CD4-positive, alpha-beta T cell treated with Interleukin-6 at 100 ng/mL for 8 hours (primary cell): ENCODE data around the gene CDH4.

ENCODE experiments used
- DNase-seq: peaks from one replicate; pipeline ENCODE4 v3.0.0-alpha.2; 2020; ENCODE audit warnings: mixed read lengths, low spot score

CDH4 gene

GRCh38 chr20:61251529-61252393, at the start of gene CDH4:
Gene CDH4, plus strand, starts transcription at chr20:61252261.
- no peak for DNase-seq

- no peak for DNase-seq
Observed at GRCh38 chr20:61203320-61203719, 48.7 kb upstream of the CDH4 start.

GRCh38 chr20:61204206-61204605, 47.9 kb upstream of the CDH4 start:
- DNase-seq, result no peak

GRCh38 chr20:61205769-61206168, 46.3 kb upstream of the CDH4 start:
- DNase-seq, result no peak

GRCh38 chr20:61210862-61211261, 41.2 kb upstream of the CDH4 start:
- DNase-seq, result no peak

GRCh38 chr20:61217848-61218247, 34.2 kb upstream of the CDH4 start:
- no peak for DNase-seq

- no peak for DNase-seq
Observed at GRCh38 chr20:61219021-61219431, 33.0 kb upstream of the CDH4 start.

GRCh38 chr20:61220131-61220530, 31.9 kb upstream of the CDH4 start:
- DNase-seq, result no peak

- no peak for DNase-seq
Observed at GRCh38 chr20:61220626-61221325, 31.3 kb upstream of the CDH4 start.

GRCh38 chr20:61222699-61223098, 29.4 kb upstream of the CDH4 start:
- no peak for DNase-seq

GRCh38 chr20:61223121-61223520, 28.9 kb upstream of the CDH4 start:
- DNase-seq, result no peak

GRCh38 chr20:61230166-61230565, 21.9 kb upstream of the CDH4 start:
- no peak for DNase-seq

- DNase-seq, result no peak
Observed at GRCh38 chr20:61233590-61233989, 18.5 kb upstream of the CDH4 start.

- DNase-seq, result no peak
Observed at GRCh38 chr20:61234224-61234890, 17.7 kb upstream of the CDH4 start.

GRCh38 chr20:61236713-61237112, 15.3 kb upstream of the CDH4 start:
- DNase-seq, result no peak

- DNase-seq, result no peak
Observed at GRCh38 chr20:61238813-61239212, 13.2 kb upstream of the CDH4 start.

GRCh38 chr20:61240814-61241213, 11.2 kb upstream of the CDH4 start:
- DNase-seq, result no peak

GRCh38 chr20:61244213-61244612, 7.8 kb upstream of the CDH4 start:
- no peak for DNase-seq

GRCh38 chr20:61246269-61246668, 5.8 kb upstream of the CDH4 start:
- DNase-seq, result no peak

GRCh38 chr20:61249626-61250025, 2.4 kb upstream of the CDH4 start:
- no peak for DNase-seq

GRCh38 chr20:61252601-61253263, 671 bp downstream of the CDH4 start:
- DNase-seq, result no peak

GRCh38 chr20:61253264-61253639, 1.2 kb downstream of the CDH4 start:
- DNase-seq, result no peak
